ENCODE results near the gene DUSP6.

The DUSP6 gene

DNA sequence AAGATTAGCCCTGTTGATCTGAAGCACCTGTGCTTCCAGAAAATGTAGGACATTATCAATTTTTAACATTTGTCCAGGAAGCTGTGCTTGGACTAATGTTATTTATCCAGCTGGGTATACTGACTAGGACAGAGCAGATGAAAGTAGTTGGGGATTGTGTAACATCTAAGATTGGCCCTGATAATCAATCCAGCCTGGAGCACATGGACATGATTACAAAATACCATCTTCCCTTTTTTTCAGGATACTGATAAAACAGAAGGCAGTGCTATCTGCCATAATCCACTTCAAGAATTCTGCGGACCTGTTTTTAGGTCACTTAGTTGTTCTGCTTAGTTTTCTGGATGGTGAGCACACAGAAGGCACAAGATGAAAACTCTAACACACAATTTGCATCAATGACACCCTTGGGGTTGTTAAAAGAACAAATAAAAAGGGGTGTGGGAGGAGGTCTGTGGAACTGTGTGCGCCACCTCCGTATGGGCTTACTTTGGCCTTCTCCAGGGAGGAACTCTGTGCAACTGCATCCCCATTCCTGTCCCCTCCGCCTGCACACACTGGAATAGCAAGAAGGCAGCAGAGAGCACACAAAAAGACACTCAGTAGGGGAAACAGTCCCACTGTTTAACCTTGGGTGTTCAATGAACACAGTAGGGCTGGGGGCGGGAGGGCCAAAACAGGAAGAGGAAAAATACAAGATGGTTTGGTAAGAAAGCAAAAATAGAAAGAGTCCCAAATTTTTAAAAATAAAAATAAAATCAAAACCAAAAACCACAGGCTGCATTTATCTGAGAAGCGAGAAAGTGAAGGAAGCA, 31.1 kb upstream of the DUSP6 start:
- Histone ChIP-seq H3K9ac (no peak overlapping the region), H3K79me2 (no peaks in the 10 kb centered on the region), H2AFZ (peak overlapping the region; percentile 40), H3K36me3 (ENCODE audit: control insufficient read depth, insufficient read depth, low read length) (no peaks in the 10 kb centered on the region), H3K9me3 (ENCODE audit: control insufficient read depth, low read length) (no peaks in the 10 kb centered on the region), H3K27me3 (ENCODE audit: control insufficient read depth, insufficient read depth, low read length) (no peaks in the 10 kb centered on the region), H3K4me2 (ENCODE audit: low read length) (no peak overlapping the region), H3K4me1 (peaks cover 16% of the 10 kb centered on the region), H3K27ac (peak overlapping the region; percentile 60), H3K4me3 (ENCODE audit: low read depth, low read length) (no peak overlapping the region)
- TF ChIP-seq, protein P1, sequence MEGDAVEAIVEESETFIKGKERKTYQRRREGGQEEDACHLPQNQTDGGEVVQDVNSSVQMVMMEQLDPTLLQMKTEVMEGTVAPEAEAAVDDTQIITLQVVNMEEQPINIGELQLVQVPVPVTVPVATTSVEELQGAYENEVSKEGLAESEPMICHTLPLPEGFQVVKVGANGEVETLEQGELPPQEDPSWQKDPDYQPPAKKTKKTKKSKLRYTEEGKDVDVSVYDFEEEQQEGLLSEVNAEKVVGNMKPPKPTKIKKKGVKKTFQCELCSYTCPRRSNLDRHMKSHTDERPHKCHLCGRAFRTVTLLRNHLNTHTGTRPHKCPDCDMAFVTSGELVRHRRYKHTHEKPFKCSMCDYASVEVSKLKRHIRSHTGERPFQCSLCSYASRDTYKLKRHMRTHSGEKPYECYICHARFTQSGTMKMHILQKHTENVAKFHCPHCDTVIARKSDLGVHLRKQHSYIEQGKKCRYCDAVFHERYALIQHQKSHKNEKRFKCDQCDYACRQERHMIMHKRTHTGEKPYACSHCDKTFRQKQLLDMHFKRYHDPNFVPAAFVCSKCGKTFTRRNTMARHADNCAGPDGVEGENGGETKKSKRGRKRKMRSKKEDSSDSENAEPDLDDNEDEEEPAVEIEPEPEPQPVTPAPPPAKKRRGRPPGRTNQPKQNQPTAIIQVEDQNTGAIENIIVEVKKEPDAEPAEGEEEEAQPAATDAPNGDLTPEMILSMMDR (IDR thresholded peaks at IDR 0.05): no peak

DNA sequence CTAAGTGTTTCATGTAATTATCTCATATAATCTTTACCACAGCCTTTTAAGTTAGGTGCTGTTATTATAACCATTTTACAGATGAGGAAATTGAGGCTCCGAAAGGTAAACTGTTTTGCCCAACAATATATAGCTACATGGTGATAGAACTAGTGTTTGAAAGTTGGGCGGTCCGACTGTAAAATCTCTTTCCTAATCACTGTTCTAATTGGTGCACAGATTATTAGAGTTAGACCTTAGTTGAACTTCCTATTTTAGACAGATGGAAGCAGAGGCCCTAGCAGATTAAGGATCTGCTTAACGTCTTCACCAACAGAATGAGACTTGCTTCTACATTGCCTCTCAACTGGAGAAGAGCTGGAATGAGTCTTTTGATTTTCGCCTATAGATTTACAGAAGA, 30.0 kb upstream of the DUSP6 start:
- Histone ChIP-seq H3K9ac (no peak overlapping the region), H3K9me3 (ENCODE audit: control insufficient read depth, low read length) (no peaks in the 10 kb centered on the region), H3K27me3 (ENCODE audit: control insufficient read depth, insufficient read depth, low read length) (no peaks in the 10 kb centered on the region), H3K27ac (no peak overlapping the region), H3K4me2 (ENCODE audit: low read length) (no peak overlapping the region), H3K4me1 (peaks cover 16% of the 10 kb centered on the region), H2AFZ (no peak overlapping the region), H3K4me3 (ENCODE audit: low read depth, low read length) (no peak overlapping the region), H3K79me2 (no peaks in the 10 kb centered on the region), H3K36me3 (ENCODE audit: control insufficient read depth, insufficient read depth, low read length) (no peaks in the 10 kb centered on the region)
- TF ChIP-seq, protein P1 (IDR thresholded peaks at IDR 0.05): no peak

DNA sequence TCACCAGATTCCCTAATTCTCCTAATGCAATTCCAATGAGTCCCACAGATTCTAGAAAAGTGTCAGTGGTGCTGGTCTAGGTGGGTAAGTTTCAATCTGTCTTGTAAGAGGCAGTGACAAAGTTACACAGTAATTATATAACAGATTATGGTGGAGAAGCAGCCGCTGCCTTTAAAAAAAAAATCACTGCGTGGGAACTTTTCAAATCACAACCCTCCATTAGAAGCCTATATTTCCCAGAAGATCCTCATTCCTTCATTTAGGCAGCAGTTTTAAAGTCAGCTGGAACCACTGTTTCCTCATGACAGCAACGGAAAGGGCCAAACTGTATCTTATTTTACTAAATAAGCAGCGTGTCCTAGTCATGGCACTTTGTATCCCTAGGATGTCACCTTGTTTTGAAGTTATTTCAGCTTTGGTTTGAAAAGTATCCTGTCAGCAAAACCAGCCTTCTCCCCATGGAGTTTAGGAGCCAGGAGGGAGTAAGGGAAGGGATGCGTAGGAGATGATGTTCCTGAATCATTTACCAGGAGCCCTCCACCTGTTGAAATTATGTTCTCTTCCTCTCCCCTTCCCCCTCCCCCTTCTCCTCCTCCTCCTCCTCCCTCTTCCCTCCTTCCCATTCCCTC, 27.7 kb upstream of the DUSP6 start:
- no peaks in the 10 kb centered on the region for H3K36me3 ChIP-seq (ENCODE audit: control insufficient read depth, insufficient read depth, low read length)
- peaks cover 9% of the 10 kb centered on the region for H3K4me1 ChIP-seq
- TF ChIP-seq, protein P1 (IDR thresholded peaks at IDR 0.05): no peak
- no peak overlapping the region for H3K4me2 ChIP-seq (ENCODE audit: low read length)
- H3K9ac ChIP-seq: no peak overlapping the region
- no peak overlapping the region for H3K27ac ChIP-seq
- H3K79me2 ChIP-seq: no peaks in the 10 kb centered on the region
- no peak overlapping the region for H2AFZ ChIP-seq
- H3K9me3 ChIP-seq (ENCODE audit: control insufficient read depth, low read length): no peaks in the 10 kb centered on the region
- H3K4me3 ChIP-seq (ENCODE audit: low read depth, low read length): no peak overlapping the region
- H3K27me3 ChIP-seq (ENCODE audit: control insufficient read depth, insufficient read depth, low read length): no peaks in the 10 kb centered on the region

DNA sequence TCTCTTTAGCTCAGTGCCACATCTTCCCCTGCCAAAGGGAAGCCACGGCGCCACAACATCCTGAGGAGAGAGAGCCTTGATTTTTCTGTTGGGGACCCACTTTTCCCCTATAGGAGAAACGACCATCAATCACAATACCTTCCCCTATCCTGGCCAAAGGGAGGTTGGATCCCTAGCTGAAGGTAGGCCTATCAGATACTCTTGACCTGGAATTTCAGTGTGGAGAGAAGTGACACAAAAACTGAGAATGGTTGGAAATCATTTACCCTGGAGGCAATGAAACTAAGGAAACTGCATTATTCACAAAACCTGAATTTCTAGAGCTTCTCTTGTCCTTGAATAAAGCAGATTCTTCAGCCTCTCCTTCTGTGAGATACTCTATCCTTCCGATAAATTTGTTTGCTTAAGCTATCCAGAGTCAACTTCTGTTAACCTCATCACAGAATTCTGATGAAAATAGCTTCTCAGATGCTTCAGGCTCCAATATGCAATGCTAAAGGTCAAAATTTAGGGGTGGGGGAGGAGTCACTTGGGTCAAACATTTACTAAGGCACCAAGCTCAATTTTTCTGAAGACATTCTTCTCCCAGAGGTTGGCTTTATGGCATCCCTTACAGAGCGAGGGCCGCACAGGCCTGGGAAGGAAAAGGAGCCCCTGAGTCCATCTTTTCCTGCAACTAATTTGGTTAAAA, 27.0 kb upstream of the DUSP6 start:
- no peaks in the 10 kb centered on the region for H3K36me3 ChIP-seq (ENCODE audit: control insufficient read depth, insufficient read depth, low read length)
- no peak overlapping the region for H2AFZ ChIP-seq
- H3K27ac ChIP-seq: no peak overlapping the region
- no peaks in the 10 kb centered on the region for H3K9me3 ChIP-seq (ENCODE audit: control insufficient read depth, low read length)
- no peak overlapping the region for H3K4me3 ChIP-seq (ENCODE audit: low read depth, low read length)
- H3K27me3 ChIP-seq (ENCODE audit: control insufficient read depth, insufficient read depth, low read length): no peaks in the 10 kb centered on the region
- TF ChIP-seq, protein P1 (IDR thresholded peaks at IDR 0.05): no peak
- H3K4me1 ChIP-seq: peaks cover 6% of the 10 kb centered on the region
- no peaks in the 10 kb centered on the region for H3K79me2 ChIP-seq
- no peak overlapping the region for H3K4me2 ChIP-seq (ENCODE audit: low read length)
- no peak overlapping the region for H3K9ac ChIP-seq

Data from parathyroid adenoma (tissue), 2 donors.